PC-9 (cell line): Measurements from ENCODE around the gene SMAD9.

Experiments used
- EZH2 ChIP-seq: fragments of 200-600 bp; sonication (generic); IDR thresholded peaks from 2 replicates; pipeline ENCODE4 v1.8.0; 2017; ENCODE audit warnings: antibody characterized with exemption, low read depth
- TF ChIP-seq, protein P1 (sequence below): fragments of 200-600 bp; sonication (generic); conservative IDR thresholded peaks from 2 replicates; pipeline ENCODE4 v1.6.1; 2017; ENCODE audit warnings: mixed run types, antibody characterized with exemption, mild to moderate bottlenecking, moderate library complexity

DNA sequence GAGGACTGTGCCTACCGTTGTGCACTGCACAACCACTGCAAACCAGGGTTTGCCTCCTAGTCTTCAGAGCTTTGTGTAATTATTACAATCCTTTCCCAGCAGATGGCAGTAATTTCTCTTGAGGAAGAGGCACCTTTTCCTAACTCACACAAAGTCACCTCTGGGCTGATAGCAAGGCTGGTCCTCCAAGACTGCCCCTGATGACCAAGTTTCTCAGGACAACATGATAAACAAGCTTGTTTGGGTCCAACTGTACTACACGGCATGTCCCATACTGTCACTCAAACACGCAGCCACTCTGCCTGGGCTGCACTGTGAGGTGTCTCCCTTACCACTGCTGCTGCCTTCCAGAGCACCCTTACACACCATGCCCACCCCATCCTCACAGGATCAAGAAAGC, 61.7 kb downstream of the SMAD9 start:
- TF ChIP-seq, protein P1, sequence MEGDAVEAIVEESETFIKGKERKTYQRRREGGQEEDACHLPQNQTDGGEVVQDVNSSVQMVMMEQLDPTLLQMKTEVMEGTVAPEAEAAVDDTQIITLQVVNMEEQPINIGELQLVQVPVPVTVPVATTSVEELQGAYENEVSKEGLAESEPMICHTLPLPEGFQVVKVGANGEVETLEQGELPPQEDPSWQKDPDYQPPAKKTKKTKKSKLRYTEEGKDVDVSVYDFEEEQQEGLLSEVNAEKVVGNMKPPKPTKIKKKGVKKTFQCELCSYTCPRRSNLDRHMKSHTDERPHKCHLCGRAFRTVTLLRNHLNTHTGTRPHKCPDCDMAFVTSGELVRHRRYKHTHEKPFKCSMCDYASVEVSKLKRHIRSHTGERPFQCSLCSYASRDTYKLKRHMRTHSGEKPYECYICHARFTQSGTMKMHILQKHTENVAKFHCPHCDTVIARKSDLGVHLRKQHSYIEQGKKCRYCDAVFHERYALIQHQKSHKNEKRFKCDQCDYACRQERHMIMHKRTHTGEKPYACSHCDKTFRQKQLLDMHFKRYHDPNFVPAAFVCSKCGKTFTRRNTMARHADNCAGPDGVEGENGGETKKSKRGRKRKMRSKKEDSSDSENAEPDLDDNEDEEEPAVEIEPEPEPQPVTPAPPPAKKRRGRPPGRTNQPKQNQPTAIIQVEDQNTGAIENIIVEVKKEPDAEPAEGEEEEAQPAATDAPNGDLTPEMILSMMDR: peak; percentile 65
- no peak for TF ChIP-seq EZH2
